Stimulated activated naive CD8-positive, alpha-beta T cell treated with anti-CD3 and anti-CD28 coated beads, Interleukin-15, amount 100 ng/mL, for 72 hours (primary cell): ENCODE results near the gene SSU72.

Experiments
- ATAC-seq: fragments of 150-1000 bp; cut with Tn5 transposase; 2 replicates; pipeline ENCODE4 v1.10.0; 2021; ENCODE audit warnings: mild to moderate bottlenecking, moderate library complexity
- DNase-seq, 2 donors: peaks; one replicate each; pipeline ENCODE4 v3.0.0; 2021 to 2022
- H3K27ac Mint-ChIP-seq, 2 donors: one replicate each; pipeline ENCODE4 v1.8.0; 2022; ENCODE audit warnings: mild to moderate bottlenecking in 2 of 2, mixed read lengths in 2 of 2, moderate library complexity in 2 of 2
- H3K27me3 Mint-ChIP-seq: one replicate; pipeline ENCODE4 v1.8.0; 2022; ENCODE audit warnings: mixed read lengths
- H3K4me1 Mint-ChIP-seq: one replicate; pipeline ENCODE4 v1.8.0; 2022; ENCODE audit warnings: mild to moderate bottlenecking, mixed read lengths
- H3K4me3 Mint-ChIP-seq, 2 donors: one replicate each; pipeline ENCODE4 v1.8.0; 2022; ENCODE audit warnings: mild to moderate bottlenecking in 2 of 2, mixed read lengths in 2 of 2, moderate library complexity in 1 of 2
- H3K9me3 Mint-ChIP-seq, 2 donors: one replicate each; pipeline ENCODE4 v1.8.0; 2022; ENCODE audit warnings: mixed read lengths in 2 of 2

SSU72 gene

DNA sequence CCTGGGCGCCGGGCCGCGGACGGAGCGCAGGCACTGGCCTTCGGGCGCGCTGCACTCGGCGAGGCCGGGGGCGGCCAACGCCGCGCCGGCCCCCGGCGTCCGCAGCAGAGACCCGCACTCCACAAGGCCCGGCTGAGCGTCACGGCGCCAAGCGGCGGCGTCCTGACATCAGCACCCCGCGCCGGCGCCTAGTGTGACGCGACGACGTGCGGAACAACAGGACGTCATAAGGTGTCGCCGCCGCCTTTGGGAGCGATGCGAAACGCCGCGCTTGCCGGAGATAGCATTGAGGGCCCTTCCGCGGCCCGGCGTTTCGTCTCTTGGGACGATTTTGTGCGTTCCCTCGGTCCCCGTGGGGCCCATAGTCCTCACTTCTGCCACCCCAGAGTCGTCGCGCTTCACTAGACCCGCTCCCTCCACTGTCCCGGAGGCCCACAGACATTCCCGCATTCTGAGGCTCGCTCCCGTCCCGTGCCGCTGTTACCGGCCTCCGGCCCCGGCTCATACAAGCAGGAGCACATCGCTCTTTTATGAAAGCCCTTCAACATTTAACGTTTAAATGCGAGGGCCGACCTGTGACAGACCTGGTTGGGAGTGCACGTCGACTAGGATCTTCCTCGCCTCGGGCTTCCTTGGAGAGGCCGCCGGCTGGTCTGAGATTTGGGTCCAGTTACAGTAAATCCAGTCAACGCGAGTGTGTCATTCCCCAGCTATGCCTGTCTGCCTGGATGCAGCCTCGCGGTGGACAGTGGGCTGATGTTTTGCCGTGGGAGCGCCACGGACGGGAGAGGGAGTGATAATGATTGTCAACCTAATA is at the start of gene SSU72:
Gene SSU72 (minus strand): TSS at position 143 of the 817 bp plus-strand sequence. CDS start 306 bp downstream, outside the sequence.
- Mint-ChIP-seq H3K4me3 (peak within 1 kb of the TSS; percentile 98 to 99), H3K9me3 (no peaks in the 10 kb centered on the region), H3K27me3 (no peaks in the 10 kb centered on the region), H3K27ac (peak within 1 kb of the TSS; percentile 100), H3K4me1 (peaks cover 42% of the 10 kb centered on the region)
- ATAC-seq = peak; percentile 96
- DNase-seq = peak; percentile 92 to 93

DNA sequence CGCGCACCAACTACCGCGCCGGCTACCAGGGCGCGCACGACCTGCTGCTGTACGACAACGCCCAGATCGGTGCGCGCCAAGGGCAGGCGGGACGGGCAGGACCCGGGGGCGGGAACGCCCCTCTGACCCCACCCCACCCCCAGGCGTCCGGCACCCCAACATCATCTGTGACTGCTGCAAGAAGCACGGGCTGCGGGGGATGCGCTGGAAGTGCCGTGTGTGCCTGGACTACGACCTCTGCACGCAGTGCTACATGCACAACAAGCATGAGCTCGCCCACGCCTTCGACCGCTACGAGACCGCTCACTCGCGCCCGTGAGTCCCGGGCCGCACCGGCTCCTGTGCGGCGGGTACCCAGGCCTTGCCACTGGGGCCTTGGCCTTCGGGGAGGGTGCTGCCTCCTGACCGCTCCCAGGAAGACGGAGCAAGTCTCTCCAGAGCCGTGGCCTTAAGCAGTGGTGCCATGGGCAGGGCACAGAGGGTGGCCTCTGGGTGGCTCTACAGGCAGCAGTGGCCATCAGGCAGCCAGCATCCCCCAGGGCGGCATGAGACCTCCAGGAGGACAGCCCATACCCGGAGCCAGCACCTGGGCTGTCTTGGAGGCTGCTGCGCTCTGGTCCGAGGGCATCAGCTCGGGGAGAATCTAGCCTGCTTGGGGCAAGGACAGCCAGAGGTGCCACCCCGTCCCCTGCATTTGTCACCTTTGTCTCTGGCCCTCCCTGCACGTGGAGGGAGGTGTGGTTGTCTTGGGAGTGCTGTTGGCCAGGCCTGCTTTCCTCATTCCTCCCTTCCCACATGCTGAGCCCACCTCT is 49.2 kb upstream of the SSU72 start:
- Mint-ChIP-seq H3K4me1 (peaks cover 30% of the 10 kb centered on the region), H3K27ac (no peak overlapping the region), H3K4me3 (no peak overlapping the region), H3K9me3 (no peaks in the 10 kb centered on the region), H3K27me3 (no peaks in the 10 kb centered on the region)
- DNase-seq (no peak), ATAC-seq (peak; percentile 23)

GRCh38 chr1:1623181-1623630 is 48.5 kb upstream of the SSU72 start:
- H3K4me3 Mint-ChIP-seq = no peak overlapping the region
- ATAC-seq = peak; percentile 3
- H3K9me3 Mint-ChIP-seq = no peaks in the 10 kb centered on the region
- H3K4me1 Mint-ChIP-seq = peaks cover 25% of the 10 kb centered on the region
- no peak overlapping the region for H3K27ac Mint-ChIP-seq
- no peaks in the 10 kb centered on the region for H3K27me3 Mint-ChIP-seq
- no peak for DNase-seq

- Mint-ChIP-seq H3K9me3 (no peaks in the 10 kb centered on the region), H3K27me3 (no peaks in the 10 kb centered on the region), H3K4me3 (no peak overlapping the region), H3K4me1 (peaks cover 22% of the 10 kb centered on the region), H3K27ac (no peak overlapping the region)
- no peak for ATAC-seq
- no peak for DNase-seq
Observed at GRCh38 chr1:1622788-1623094, 48.1 kb upstream of the SSU72 start.

- Mint-ChIP-seq H3K4me3 (no peak overlapping the region), H3K27me3 (no peaks in the 10 kb centered on the region), H3K4me1 (peaks cover 27% of the 10 kb centered on the region), H3K9me3 (no peaks in the 10 kb centered on the region), H3K27ac (peak overlapping the region in 1 of 2 donors; percentile 19)
- DNase-seq (no peak), ATAC-seq (no peak)
Observed at GRCh38 chr1:1622010-1622787, 47.5 kb upstream of the SSU72 start.

GRCh38 chr1:1621173-1622009 is 46.7 kb upstream of the SSU72 start:
- no peak for DNase-seq
- Mint-ChIP-seq H3K4me3 (no peak overlapping the region), H3K27ac (no peak overlapping the region), H3K9me3 (no peaks in the 10 kb centered on the region), H3K4me1 (peaks cover 35% of the 10 kb centered on the region), H3K27me3 (no peaks in the 10 kb centered on the region)
- no peak for ATAC-seq

- H3K27me3 Mint-ChIP-seq = no peaks in the 10 kb centered on the region
- no peak overlapping the region for H3K27ac Mint-ChIP-seq
- ATAC-seq (no peak), DNase-seq (no peak)
- no peaks in the 10 kb centered on the region for H3K9me3 Mint-ChIP-seq
- no peak overlapping the region for H3K4me3 Mint-ChIP-seq
- peaks cover 31% of the 10 kb centered on the region for H3K4me1 Mint-ChIP-seq
Observed at GRCh38 chr1:1620433-1621139, 45.9 kb upstream of the SSU72 start.

DNA sequence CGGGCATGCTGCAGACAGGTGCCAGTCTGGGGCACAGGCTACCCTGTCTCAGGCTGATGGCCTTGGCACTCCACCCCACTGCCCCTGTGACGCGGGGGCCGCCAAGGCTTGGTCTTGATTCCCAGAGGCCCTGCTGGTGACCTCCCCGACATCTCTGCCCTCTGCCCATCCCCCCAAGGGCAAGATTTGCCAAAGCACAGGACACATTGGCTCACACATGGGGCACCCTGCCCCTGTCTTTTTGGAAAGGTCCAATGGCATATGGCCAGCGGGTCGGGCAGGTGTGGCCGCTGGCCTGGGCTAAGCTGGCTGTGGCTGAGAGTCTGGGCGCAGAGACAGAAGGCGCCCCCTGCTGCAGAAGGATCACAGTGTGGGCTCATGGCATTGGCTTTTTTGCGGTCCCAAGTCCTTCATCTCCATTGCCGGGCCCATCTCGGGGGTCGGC is 45.3 kb upstream of the SSU72 start:
- Mint-ChIP-seq H3K9me3 (no peaks in the 10 kb centered on the region), H3K4me1 (peaks cover 26% of the 10 kb centered on the region), H3K4me3 (no peak overlapping the region), H3K27me3 (no peaks in the 10 kb centered on the region), H3K27ac (no peak overlapping the region)
- ATAC-seq (no peak), DNase-seq (no peak)

GRCh38 chr1:1618396-1619068 is 43.9 kb upstream of the SSU72 start:
- Mint-ChIP-seq H3K4me1 (peaks cover 35% of the 10 kb centered on the region), H3K27me3 (no peaks in the 10 kb centered on the region), H3K27ac (peak overlapping the region in 1 of 2 donors; percentile 3), H3K4me3 (no peak overlapping the region), H3K9me3 (no peaks in the 10 kb centered on the region)
- DNase-seq (no peak), ATAC-seq (no peak)

DNA sequence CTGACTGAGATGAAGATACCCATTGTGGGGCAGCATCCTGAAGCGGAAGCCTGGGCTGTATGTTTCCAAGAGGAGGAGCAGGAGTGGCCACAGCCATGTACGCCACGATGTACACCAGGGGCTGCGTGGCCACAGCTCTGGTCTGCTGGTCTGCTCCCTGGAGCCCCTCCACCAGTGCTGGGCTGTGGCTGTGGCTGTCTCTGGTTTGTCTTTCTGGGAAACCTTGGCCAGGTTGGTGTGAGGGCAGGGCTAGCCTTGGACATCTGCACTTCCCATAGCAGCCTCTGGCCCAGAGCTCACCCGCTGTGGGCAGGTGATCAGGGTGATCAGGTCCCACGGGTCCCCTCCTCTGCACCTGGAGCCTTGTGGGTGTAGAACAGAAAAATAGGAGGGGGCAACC is 43.3 kb upstream of the SSU72 start:
- no peak overlapping the region for H3K4me3 Mint-ChIP-seq
- peaks cover 38% of the 10 kb centered on the region for H3K4me1 Mint-ChIP-seq
- no peaks in the 10 kb centered on the region for H3K9me3 Mint-ChIP-seq
- H3K27me3 Mint-ChIP-seq = no peaks in the 10 kb centered on the region
- no peak overlapping the region for H3K27ac Mint-ChIP-seq
- DNase-seq (no peak), ATAC-seq (no peak)

DNA sequence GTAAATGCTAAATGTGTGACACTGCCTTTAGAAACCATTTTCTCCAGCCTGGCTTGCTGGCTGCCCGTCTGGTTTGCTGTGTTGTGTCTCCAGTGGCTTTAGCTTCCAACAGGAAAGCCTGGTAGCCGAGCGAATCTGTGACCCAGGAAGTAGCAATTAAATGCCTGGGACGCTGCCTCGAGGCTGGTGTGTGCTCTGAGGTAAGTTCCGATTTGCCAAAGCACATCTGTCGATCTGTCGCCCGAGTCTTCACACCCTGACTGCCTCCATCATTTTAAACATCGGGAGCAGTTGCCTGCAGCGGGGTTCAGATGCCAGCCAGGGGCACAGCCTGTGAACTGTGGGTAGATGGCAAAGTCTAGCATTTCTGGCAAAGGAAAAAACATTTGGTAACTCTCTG is 42.9 kb upstream of the SSU72 start:
- Mint-ChIP-seq H3K4me1 (peaks cover 35% of the 10 kb centered on the region), H3K4me3 (peak overlapping the region in 1 of 2 donors; percentile 54), H3K27ac (peak overlapping the region in 1 of 2 donors; percentile 63), H3K9me3 (no peaks in the 10 kb centered on the region), H3K27me3 (no peaks in the 10 kb centered on the region)
- ATAC-seq (no peak), DNase-seq (no peak)

- Mint-ChIP-seq H3K27me3 (no peaks in the 10 kb centered on the region), H3K9me3 (no peaks in the 10 kb centered on the region), H3K27ac (peak overlapping the region in 1 of 2 donors; percentile 19), H3K4me1 (peaks cover 40% of the 10 kb centered on the region), H3K4me3 (peak overlapping the region; percentile 54 to 84)
- ATAC-seq = no peak
- no peak for DNase-seq
Observed at GRCh38 chr1:1616838-1617237, 42.2 kb upstream of the SSU72 start.

- peak; percentile 14 for ATAC-seq
- Mint-ChIP-seq H3K27ac (peak overlapping the region in 1 of 2 donors; percentile 88), H3K4me1 (peaks cover 41% of the 10 kb centered on the region), H3K4me3 (peak overlapping the region; percentile 54 to 84), H3K27me3 (no peaks in the 10 kb centered on the region), H3K9me3 (no peaks in the 10 kb centered on the region)
- no peak for DNase-seq
Observed at GRCh38 chr1:1616045-1616790, 41.6 kb upstream of the SSU72 start.
